Activated CD4-positive, alpha-beta T cell treated with anti-CD3 and anti-CD28 coated beads for 24 hours (primary cell): ENCODE results near the gene ETNPPL.
"Not testable (repeated sequence)": the region's sequence is repeated elsewhere in the genome, so short reads cannot be mapped to it uniquely, and the experiment has no call there.

Experiments used
- DNase-seq, 2 donors: peaks; one replicate each; pipeline ENCODE4 v3.0.0-alpha.2; 2020; ENCODE audit warnings: low read depth in 2 of 2

Gene ETNPPL

GRCh38 chr4:108758498-108758897 is 4.4 kb downstream of the ETNPPL start:
- no peak for DNase-seq

- no peak for DNase-seq
These were observed 8.5 kb downstream of the ETNPPL start for GRCh38 chr4:108754327-108754726.

- no peak for DNase-seq
These were observed 11.5 kb downstream of the ETNPPL start for GRCh38 chr4:108751321-108751720.

GRCh38 chr4:108749119-108749518 is 13.7 kb downstream of the ETNPPL start:
- DNase-seq, result no peak

- no peak for DNase-seq
These were observed 16.3 kb downstream of the ETNPPL start for GRCh38 chr4:108746511-108746910.

GRCh38 chr4:108744307-108744706 is 18.5 kb downstream of the ETNPPL start:
- DNase-seq, result no peak

GRCh38 chr4:108742451-108743420 is 20.1 kb downstream of the ETNPPL start:
- DNase-seq, result no peak

GRCh38 chr4:108738003-108738706 is 24.7 kb downstream of the ETNPPL start:
- DNase-seq, result no peak

GRCh38 chr4:108731006-108731405 is 31.8 kb downstream of the ETNPPL start:
- no peak for DNase-seq

GRCh38 chr4:108730579-108730978 is 32.3 kb downstream of the ETNPPL start:
- DNase-seq, result no peak

- no peak for DNase-seq
These were observed 33.1 kb downstream of the ETNPPL start for GRCh38 chr4:108729731-108730130.

- no peak for DNase-seq
These were observed 37.4 kb downstream of the ETNPPL start for GRCh38 chr4:108725457-108725856.

GRCh38 chr4:108717386-108717785 is 45.5 kb downstream of the ETNPPL start:
- no peak for DNase-seq

- DNase-seq, result no peak
These were observed 46.5 kb downstream of the ETNPPL start for GRCh38 chr4:108716340-108716739.

GRCh38 chr4:108714880-108715279 is 48.0 kb downstream of the ETNPPL start:
- no peak for DNase-seq

GRCh38 chr4:108710578-108710977 is 52.3 kb downstream of the ETNPPL start:
- not testable (repeated sequence) for DNase-seq

GRCh38 chr4:108709722-108710121 is 53.1 kb downstream of the ETNPPL start:
- DNase-seq, result no peak

- DNase-seq, result no peak
These were observed 53.6 kb downstream of the ETNPPL start for GRCh38 chr4:108709234-108709633.

GRCh38 chr4:108706289-108706688 is 56.6 kb downstream of the ETNPPL start:
- no peak for DNase-seq

GRCh38 chr4:108703966-108704365 is 58.9 kb downstream of the ETNPPL start:
- DNase-seq, result no peak

GRCh38 chr4:108703370-108703769 is 59.5 kb downstream of the ETNPPL start:
- no peak for DNase-seq

GRCh38 chr4:108702960-108703359 is 59.9 kb downstream of the ETNPPL start:
- DNase-seq, result no peak
